Spleen (tissue), 7 donors: ENCODE measurements around the gene TBL1XR1.

ENCODE experiments used
- CTCF ChIP-seq, 11 experiments: fragments of 200-600 bp in 7 of 11; fragments of 450-650 bp in 4 of 11; sonication (generic) in 4 of 11; IDR thresholded peaks in 8 of 11; conservative IDR thresholded peaks in 3 of 11; 1 replicate in 7 of 11; 2 replicates in 4 of 11; pipeline versions ENCODE4 v1.4.0 to v1.8.0; 2016 to 2021; ENCODE audit warnings: antibody characterized with exemption in 11 of 11, inconsistent platforms in 4 of 11, mild to moderate bottlenecking in 1 of 11
- POLR2A ChIP-seq, 3 donors: fragments of 450-650 bp; IDR thresholded peaks; one replicate each; pipeline ENCODE4 v1.5.1; 2017; ENCODE audit warnings: antibody characterized with exemption in 3 of 3, mild to moderate bottlenecking in 1 of 3
- donor health status: DM: no; HTN: no; CAD: no; lungs with moderate emphysema.
- donor health status: DM: no; HTN: no; CAD: no.
- donor health status: DM: no; HTN: no; CAD: no.

- TF ChIP-seq CTCF (IDR thresholded peaks at IDR 0.05 in 8 of 11, conservative IDR thresholded peaks at IDR 0.05 in 3 of 11) (no peak), POLR2A (IDR thresholded peaks at IDR 0.05) (no peak)
Measured at GRCh38 chr3:177208781-177209180, 11.5 kb upstream of the TBL1XR1 start.
